ENCODE measurements around the gene LYSET. TPM values are rescaled to one million over a fixed set of nuclear protein-coding genes. Genes with fewer than 3 reads are reported as not detected.

Gene LYSET
- total RNA-seq, 1 experiment from 2014 or later = 15.4 TPM

- Mint-ChIP-seq H3K36me3 (ENCODE audit: insufficient read depth, unreplicated experiment) (peaks cover 26% of the 10 kb centered on the region), H3K27ac (ENCODE audit: low read depth, unreplicated experiment) (no peak overlapping the region), H3K9me3 (ENCODE audit: unreplicated experiment) (no peaks in the 10 kb centered on the region), H3K4me3 (ENCODE audit: unreplicated experiment) (no peak overlapping the region), H3K27me3 (ENCODE audit: insufficient read depth, unreplicated experiment) (no peaks in the 10 kb centered on the region), H3K4me1 (ENCODE audit: insufficient read depth, unreplicated experiment) (no peaks in the 10 kb centered on the region)
- POLR2A ChIA-PET = interaction anchor here (0.9 to 3.6 kb wide), 3 partner anchors 11 to 45 kb away, joined by 3 to 20 read pairs (median 17); partner anchors contain the start of genes GON7, LYSET, MOAP1 and UBR7
- intact Hi-C loops (cut with micrococcal nuclease) = no loop called here
- CTCF ChIA-PET = interaction anchor here (0.6 to 2.1 kb wide), 4 partner anchors 10 to 331 kb away, joined by 3 to 9 read pairs (median 4); partner anchors contain the start of genes GON7, LYSET, MOAP1 and UBR7
- no peak for DNase-seq (ENCODE audit: unreplicated experiment)
- BruUV-seq (replicated peaks) = no TSS peak
- TF ChIP-seq, protein P1, sequence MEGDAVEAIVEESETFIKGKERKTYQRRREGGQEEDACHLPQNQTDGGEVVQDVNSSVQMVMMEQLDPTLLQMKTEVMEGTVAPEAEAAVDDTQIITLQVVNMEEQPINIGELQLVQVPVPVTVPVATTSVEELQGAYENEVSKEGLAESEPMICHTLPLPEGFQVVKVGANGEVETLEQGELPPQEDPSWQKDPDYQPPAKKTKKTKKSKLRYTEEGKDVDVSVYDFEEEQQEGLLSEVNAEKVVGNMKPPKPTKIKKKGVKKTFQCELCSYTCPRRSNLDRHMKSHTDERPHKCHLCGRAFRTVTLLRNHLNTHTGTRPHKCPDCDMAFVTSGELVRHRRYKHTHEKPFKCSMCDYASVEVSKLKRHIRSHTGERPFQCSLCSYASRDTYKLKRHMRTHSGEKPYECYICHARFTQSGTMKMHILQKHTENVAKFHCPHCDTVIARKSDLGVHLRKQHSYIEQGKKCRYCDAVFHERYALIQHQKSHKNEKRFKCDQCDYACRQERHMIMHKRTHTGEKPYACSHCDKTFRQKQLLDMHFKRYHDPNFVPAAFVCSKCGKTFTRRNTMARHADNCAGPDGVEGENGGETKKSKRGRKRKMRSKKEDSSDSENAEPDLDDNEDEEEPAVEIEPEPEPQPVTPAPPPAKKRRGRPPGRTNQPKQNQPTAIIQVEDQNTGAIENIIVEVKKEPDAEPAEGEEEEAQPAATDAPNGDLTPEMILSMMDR (IDR thresholded peaks at IDR 0.05; ENCODE audit: unreplicated experiment) = no peak
Measured at GRCh38 chr14:93195316-93195999, 10.3 kb downstream of the LYSET start.

- BruUV-seq (replicated peaks) = no TSS peak
- no peaks in the 10 kb centered on the region for H3K27me3 Mint-ChIP-seq (ENCODE audit: insufficient read depth, unreplicated experiment)
- H3K9me3 Mint-ChIP-seq (ENCODE audit: unreplicated experiment) = no peaks in the 10 kb centered on the region
- no peak overlapping the region for H3K4me3 Mint-ChIP-seq (ENCODE audit: unreplicated experiment)
- peaks cover 22% of the 10 kb centered on the region for H3K36me3 Mint-ChIP-seq (ENCODE audit: insufficient read depth, unreplicated experiment)
- no peak overlapping the region for H3K27ac Mint-ChIP-seq (ENCODE audit: low read depth, unreplicated experiment)
- intact Hi-C loops (cut with micrococcal nuclease) = no loop called here
- TF ChIP-seq, protein P1 (IDR thresholded peaks at IDR 0.05; ENCODE audit: unreplicated experiment) = no peak
- POLR2A ChIA-PET = no interaction called here
- peaks cover under 1% of the 10 kb centered on the region for H3K4me1 Mint-ChIP-seq (ENCODE audit: insufficient read depth, unreplicated experiment)
- no peak for DNase-seq (ENCODE audit: unreplicated experiment)
- CTCF ChIA-PET = interaction anchor here (0.6 to 1.6 kb wide), 8 partner anchors 14 to 693 kb away, joined by 3 to 6 read pairs (median 4); partner anchors contain the start of genes LYSET and MOAP1
Measured at GRCh38 chr14:93199031-93199430, 13.9 kb downstream of the LYSET start.

DNA sequence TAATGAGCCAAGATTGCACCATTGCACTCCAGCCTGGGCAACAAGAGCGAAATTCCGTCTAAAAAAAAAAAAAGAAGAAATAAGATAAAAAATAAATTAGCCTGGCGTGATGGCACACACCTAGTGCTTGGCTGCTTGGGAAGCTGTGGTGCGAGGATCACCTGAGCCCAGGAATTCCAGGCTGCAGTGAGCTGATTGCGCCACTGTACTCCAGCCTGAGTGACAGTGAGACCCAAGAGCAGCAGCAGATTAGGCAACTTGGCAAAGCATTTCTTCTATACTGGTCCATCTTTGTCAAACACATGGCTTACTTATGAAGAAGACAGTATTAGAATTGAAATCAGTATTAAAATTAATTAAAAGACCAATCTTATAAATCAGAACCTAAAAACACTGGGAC, 15.4 kb downstream of the LYSET start:
- Mint-ChIP-seq H3K4me3 (ENCODE audit: unreplicated experiment) (no peak overlapping the region), H3K27ac (ENCODE audit: low read depth, unreplicated experiment) (no peak overlapping the region), H3K4me1 (ENCODE audit: insufficient read depth, unreplicated experiment) (peaks cover 6% of the 10 kb centered on the region), H3K27me3 (ENCODE audit: insufficient read depth, unreplicated experiment) (no peaks in the 10 kb centered on the region), H3K36me3 (ENCODE audit: insufficient read depth, unreplicated experiment) (peaks cover 23% of the 10 kb centered on the region), H3K9me3 (ENCODE audit: unreplicated experiment) (no peaks in the 10 kb centered on the region)
- ChIA-PET CTCF (interaction anchor here (0.7 kb wide), 1 partner anchor 22 kb away, joined by 5 read pairs; no protein-coding TSS in a partner anchor), POLR2A (no interaction called here)
- intact Hi-C loops (cut with micrococcal nuclease) = loop anchor here (10.0 kb wide), 1 partner anchor 344 kb away; no protein-coding TSS in a partner anchor
- DNase-seq (ENCODE audit: unreplicated experiment) = peak; percentile 54
- TF ChIP-seq, protein P1 (IDR thresholded peaks at IDR 0.05; ENCODE audit: unreplicated experiment) = no peak
- no TSS peak for BruUV-seq (replicated peaks)

- peak; percentile 24 for DNase-seq (ENCODE audit: unreplicated experiment)
- POLR2A ChIA-PET = interaction anchor here (1.1 kb wide), 1 partner anchor 14 kb away, joined by 3 read pairs; no protein-coding TSS in a partner anchor
- CTCF ChIA-PET = interaction anchor here (0.6 to 0.7 kb wide), 2 partner anchors 22 to 67 kb away, joined by 3 to 5 read pairs; no protein-coding TSS in a partner anchor
- Mint-ChIP-seq H3K9me3 (ENCODE audit: unreplicated experiment) (no peaks in the 10 kb centered on the region), H3K4me1 (ENCODE audit: insufficient read depth, unreplicated experiment) (peaks cover 6% of the 10 kb centered on the region), H3K36me3 (ENCODE audit: insufficient read depth, unreplicated experiment) (peaks cover 27% of the 10 kb centered on the region), H3K27me3 (ENCODE audit: insufficient read depth, unreplicated experiment) (no peaks in the 10 kb centered on the region), H3K4me3 (ENCODE audit: unreplicated experiment) (no peak overlapping the region), H3K27ac (ENCODE audit: low read depth, unreplicated experiment) (peak overlapping the region; percentile 39)
- intact Hi-C loops (cut with micrococcal nuclease) = loop anchor here (10.0 kb wide), 1 partner anchor 344 kb away; no protein-coding TSS in a partner anchor
- no TSS peak for BruUV-seq (replicated peaks)
- TF ChIP-seq, protein P1 (IDR thresholded peaks at IDR 0.05; ENCODE audit: unreplicated experiment) = no peak
Measured at GRCh38 chr14:93201155-93201704, 16.1 kb downstream of the LYSET start.
